ENCODE measurements around the gene ABCA13.

- TF ChIP-seq EP300 (IDR thresholded peaks at IDR 0.05) (no peak), POLR2AphosphoS5 (IDR thresholded peaks at IDR 0.05) (no peak), POLR2A (IDR thresholded peaks at IDR 0.05; ENCODE audit: low read depth) (no peak), CTCF (IDR thresholded peaks at IDR 0.05) (no peak)
These were observed 377.4 kb downstream of the ABCA13 start for GRCh38 chr7:48548667-48549066.

Measured in esophagus muscularis mucosa (tissue), 4 donors.